Ascending aorta (tissue), 2 donors: ENCODE data around the gene KLHL9. TPM values are rescaled to one million over a fixed set of nuclear protein-coding genes. Genes with fewer than 3 reads are reported as not detected.

Experiments
- DNase-seq, 2 donors: peaks; one replicate each; pipeline ENCODE4 v3.0.0-alpha.2; 2019; ENCODE audit warnings: low spot score in 2 of 2
- H3K27ac ChIP-seq, 2 donors: fragments of 200-600 bp; sonication (generic); one replicate each; pipeline ENCODE4 v1.5.1; 2016 to 2017; ENCODE audit warnings: mild to moderate bottlenecking in 1 of 2
- H3K27me3 ChIP-seq: fragments of 200-600 bp; sonication (generic); one replicate; pipeline ENCODE4 v1.5.1; 2017
- H3K36me3 ChIP-seq, 2 donors: fragments of 200-600 bp; sonication (generic); one replicate each; pipeline ENCODE4 v1.5.1; 2016
- H3K4me1 ChIP-seq, 2 donors: fragments of 200-600 bp; sonication (generic); one replicate each; pipeline ENCODE4 v1.5.1; 2016 to 2017; ENCODE audit warnings: mild to moderate bottlenecking in 1 of 2
- H3K4me3 ChIP-seq, 2 donors: fragments of 200-600 bp; sonication (generic); one replicate each; pipeline ENCODE4 v1.5.1; 2016 to 2017; ENCODE audit warnings: mild to moderate bottlenecking in 1 of 2
- H3K9me3 ChIP-seq, 2 donors: fragments of 200-600 bp; sonication (generic); one replicate each; pipeline ENCODE4 v1.5.1; 2016
- intact Hi-C: fragments of 100-400 bp; cut with DNase I; formaldehyde crosslinking; loops from one replicate; pipeline ENCODE4 v1.15.1; 2023
- total RNA-seq: library from RNA; depleted of rRNA; stranded (reverse); fragments of >200 nt; gene quantifications from one replicate; pipeline ENCODE4 v1.1.0, GENCODE V29; 2016
- TF ChIP-seq, protein P1 (sequence below), 3 experiments: fragments of 200-600 bp in 2 of 3; fragments of 450-650 bp in 1 of 3; sonication (generic) in 2 of 3; IDR thresholded peaks; one replicate each; pipeline ENCODE4 v1.5.1; 2016 to 2019; ENCODE audit warnings: antibody characterized with exemption in 3 of 3, mild to moderate bottlenecking in 1 of 3, moderate library complexity in 1 of 3

KLHL9 gene
- total RNA-seq, 1 donor from 2014 or later: 6.4 TPM

DNA sequence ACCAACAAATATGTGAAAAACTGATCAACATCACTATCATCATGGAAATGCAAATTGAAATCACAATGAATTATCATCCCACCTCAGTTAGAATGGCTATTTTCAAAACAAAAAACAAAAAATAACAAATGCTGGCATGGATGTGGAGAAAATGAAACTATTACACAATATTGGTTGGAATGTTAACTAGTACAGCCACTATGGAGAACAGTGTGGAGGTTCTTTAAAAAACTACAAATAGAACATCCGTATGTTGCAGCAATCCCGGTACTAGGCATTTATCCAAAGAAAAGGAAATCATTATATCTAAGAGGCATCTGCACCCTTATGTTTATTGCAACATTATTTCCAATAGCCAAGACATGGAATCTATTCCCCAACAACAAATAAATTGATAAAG is 21.1 kb downstream of the KLHL9 start:
- Histone ChIP-seq H3K36me3 (no peaks in the 10 kb centered on the region), H3K27me3 (no peaks in the 10 kb centered on the region), H3K9me3 (no peaks in the 10 kb centered on the region), H3K4me3 (no peak overlapping the region), H3K4me1 (peaks cover 0 to 3% of the 10 kb centered on the region in 2 donors), H3K27ac (no peak overlapping the region)
- no peak for DNase-seq
- intact Hi-C loops: no loop called here
- TF ChIP-seq, protein P1, sequence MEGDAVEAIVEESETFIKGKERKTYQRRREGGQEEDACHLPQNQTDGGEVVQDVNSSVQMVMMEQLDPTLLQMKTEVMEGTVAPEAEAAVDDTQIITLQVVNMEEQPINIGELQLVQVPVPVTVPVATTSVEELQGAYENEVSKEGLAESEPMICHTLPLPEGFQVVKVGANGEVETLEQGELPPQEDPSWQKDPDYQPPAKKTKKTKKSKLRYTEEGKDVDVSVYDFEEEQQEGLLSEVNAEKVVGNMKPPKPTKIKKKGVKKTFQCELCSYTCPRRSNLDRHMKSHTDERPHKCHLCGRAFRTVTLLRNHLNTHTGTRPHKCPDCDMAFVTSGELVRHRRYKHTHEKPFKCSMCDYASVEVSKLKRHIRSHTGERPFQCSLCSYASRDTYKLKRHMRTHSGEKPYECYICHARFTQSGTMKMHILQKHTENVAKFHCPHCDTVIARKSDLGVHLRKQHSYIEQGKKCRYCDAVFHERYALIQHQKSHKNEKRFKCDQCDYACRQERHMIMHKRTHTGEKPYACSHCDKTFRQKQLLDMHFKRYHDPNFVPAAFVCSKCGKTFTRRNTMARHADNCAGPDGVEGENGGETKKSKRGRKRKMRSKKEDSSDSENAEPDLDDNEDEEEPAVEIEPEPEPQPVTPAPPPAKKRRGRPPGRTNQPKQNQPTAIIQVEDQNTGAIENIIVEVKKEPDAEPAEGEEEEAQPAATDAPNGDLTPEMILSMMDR (IDR thresholded peaks at IDR 0.05): no peak

DNA sequence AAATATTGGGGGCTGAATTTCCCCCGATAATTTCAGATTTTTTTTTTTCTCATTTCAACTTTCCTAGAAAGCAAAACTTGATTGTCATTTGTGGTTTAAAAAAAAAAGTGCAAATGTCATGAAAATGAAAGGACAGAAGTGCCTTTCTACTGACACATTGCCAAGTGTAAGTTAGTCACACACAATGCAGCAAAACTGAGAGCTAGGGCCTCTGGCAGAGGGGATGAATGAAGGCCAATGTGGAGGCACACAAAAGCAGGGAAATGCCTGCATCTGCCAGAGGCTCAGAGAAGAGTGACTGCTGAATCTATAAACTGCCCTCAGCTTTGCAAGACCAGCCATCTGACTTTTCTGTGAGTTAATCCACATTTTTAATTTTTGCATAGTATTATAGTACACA is 23.3 kb downstream of the KLHL9 start:
- Histone ChIP-seq H3K36me3 (no peaks in the 10 kb centered on the region), H3K9me3 (no peaks in the 10 kb centered on the region), H3K27ac (no peak overlapping the region), H3K4me3 (no peak overlapping the region), H3K27me3 (no peaks in the 10 kb centered on the region), H3K4me1 (no peaks in the 10 kb centered on the region)
- TF ChIP-seq, protein P1 (IDR thresholded peaks at IDR 0.05): no peak
- no peak for DNase-seq
- intact Hi-C loops: no loop called here

DNA sequence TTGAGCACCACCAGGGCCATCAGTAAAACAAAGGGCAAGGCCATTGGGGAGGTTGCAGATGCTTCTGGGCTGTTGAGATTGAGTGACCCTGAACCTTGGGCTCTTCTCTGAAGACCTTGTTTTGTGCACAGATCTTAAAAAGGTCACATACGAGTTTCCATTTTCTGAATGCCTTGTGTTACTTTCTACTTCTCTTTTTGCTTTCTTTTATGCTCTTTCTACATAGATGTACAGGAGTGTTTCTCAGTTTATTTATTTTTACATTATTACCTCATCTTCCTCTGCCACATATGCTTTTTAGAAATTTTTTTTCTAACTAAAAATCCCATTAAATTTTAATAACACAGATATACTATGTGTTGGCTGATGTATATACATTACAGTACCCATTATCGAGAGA is 30.0 kb downstream of the KLHL9 start, which contains the start of gene IFNA5:
IFNA5 (minus strand) TSS at position 101 of the 400 bp plus-strand sequence; CDS start at position 44, 57 bp downstream.
- H3K4me3 ChIP-seq: no peak within 1 kb of the TSS
- H3K27ac ChIP-seq: no peak within 1 kb of the TSS
- TF ChIP-seq, protein P1 (IDR thresholded peaks at IDR 0.05): no peak
- H3K4me1 ChIP-seq: no peaks in the 10 kb centered on the region
- H3K9me3 ChIP-seq: peaks cover 0 to 4% of the 10 kb centered on the region in 2 donors
- DNase-seq: no peak
- no peaks in the 10 kb centered on the region for H3K27me3 ChIP-seq
- H3K36me3 ChIP-seq: no peaks in the 10 kb centered on the region
- intact Hi-C loops: no loop called here

DNA sequence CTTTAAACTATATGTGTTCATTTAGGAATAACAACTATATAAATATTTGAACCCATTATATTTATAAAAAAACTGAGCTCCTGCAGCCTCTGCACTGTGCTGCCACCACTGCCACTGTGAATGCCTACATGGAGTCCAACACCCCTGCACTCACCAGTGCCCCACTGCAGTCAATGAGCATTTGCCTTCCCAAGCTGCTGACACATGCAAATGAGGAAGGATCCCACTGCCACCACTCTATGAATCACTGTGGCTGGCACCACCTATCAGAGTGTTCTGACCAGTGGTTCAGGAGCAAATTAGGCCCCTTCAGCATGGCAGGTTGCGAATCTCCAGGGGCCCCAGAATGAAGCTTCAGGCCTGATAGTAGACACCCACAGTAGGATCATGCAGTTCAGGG is 39.2 kb downstream of the KLHL9 start:
- intact Hi-C loops: no loop called here

DNA sequence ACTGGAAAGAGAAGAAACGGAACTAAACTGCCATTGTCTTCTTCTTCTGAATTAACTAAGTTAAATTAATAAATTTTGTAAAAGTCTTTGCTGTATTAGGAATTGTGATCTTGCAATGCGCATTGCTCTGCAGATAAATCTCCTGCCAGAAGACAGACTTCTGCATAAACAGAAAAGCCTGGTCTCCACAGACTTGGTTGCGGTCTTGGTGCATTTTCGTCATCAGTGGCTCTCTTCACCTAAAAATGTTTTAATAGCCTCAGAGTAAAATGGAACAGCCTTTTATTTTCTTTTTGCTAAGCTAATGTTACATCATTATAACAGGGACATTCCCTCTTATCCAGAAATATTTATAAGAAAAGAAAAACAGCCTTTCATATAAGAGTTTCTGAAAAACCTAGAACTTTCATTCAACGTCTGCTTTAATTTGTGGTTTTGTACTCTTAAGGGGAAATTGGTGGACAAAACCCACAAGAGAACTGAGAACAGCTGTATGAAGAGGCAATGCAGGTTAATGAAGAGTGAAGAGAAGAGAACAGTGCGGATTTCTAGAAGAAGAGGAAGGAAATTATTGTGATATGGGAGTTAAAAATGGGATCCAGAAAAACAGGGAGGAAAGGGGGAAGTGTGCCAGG is 40.2 kb downstream of the KLHL9 start:
- Histone ChIP-seq H3K4me1 (no peaks in the 10 kb centered on the region), H3K4me3 (no peak overlapping the region), H3K27ac (no peak overlapping the region), H3K36me3 (no peaks in the 10 kb centered on the region), H3K9me3 (no peaks in the 10 kb centered on the region), H3K27me3 (no peaks in the 10 kb centered on the region)
- DNase-seq: no peak
- TF ChIP-seq, protein P1 (IDR thresholded peaks at IDR 0.05): no peak
- intact Hi-C loops: no loop called here

More for the DNA sequence above, 39.2 kb downstream of the KLHL9 start:
- H3K9me3 ChIP-seq: peaks cover 0 to 3% of the 10 kb centered on the region in 2 donors
- H3K27me3 ChIP-seq: no peaks in the 10 kb centered on the region
- no peaks in the 10 kb centered on the region for H3K36me3 ChIP-seq
- TF ChIP-seq, protein P1 (IDR thresholded peaks at IDR 0.05): no peak
- no peak overlapping the region for H3K4me3 ChIP-seq
- no peak overlapping the region for H3K27ac ChIP-seq
- DNase-seq: no peak
- no peaks in the 10 kb centered on the region for H3K4me1 ChIP-seq
